Uterus (tissue), 4 donors: Measurements from ENCODE around the gene ITIH1. TPM values are rescaled to one million over a fixed set of nuclear protein-coding genes. Genes with fewer than 3 reads are reported as not detected.

Experiments used
- DNase-seq, 2 donors: peaks; one replicate each; pipeline ENCODE4 v3.0.0-alpha.2; 2019 to 2020
- H3K27ac ChIP-seq, 2 donors: fragments of 200-600 bp; sonication (generic); 1 replicate in 1 of 2; 2 replicates in 1 of 2; pipeline ENCODE4 v1.5.1; 2016 to 2018
- H3K27me3 ChIP-seq, 2 donors: fragments of 200-600 bp; sonication (generic); one replicate each; pipeline ENCODE4 v1.5.1; 2018 to 2019; ENCODE audit warnings: control low read depth in 1 of 2
- H3K36me3 ChIP-seq, 2 donors: fragments of 200-600 bp; sonication (generic); one replicate each; pipeline ENCODE4 v1.5.1; 2019; ENCODE audit warnings: control low read depth in 1 of 2
- H3K4me1 ChIP-seq, 2 donors: fragments of 200-600 bp; sonication (generic); one replicate each; pipeline ENCODE4 v1.5.1; 2018 to 2019; ENCODE audit warnings: control low read depth in 1 of 2
- H3K4me3 ChIP-seq, 2 donors: fragments of 200-600 bp; sonication (generic); 1 replicate in 1 of 2; 2 replicates in 1 of 2; pipeline ENCODE4 v1.5.1; 2018 to 2019; ENCODE audit warnings: mild to moderate bottlenecking in 1 of 2
- H3K9me3 ChIP-seq, 2 donors: fragments of 200-600 bp; sonication (generic); one replicate each; pipeline ENCODE4 v1.5.1; 2019; ENCODE audit warnings: control low read depth in 1 of 2
- CTCF ChIP-seq, 4 experiments: fragments of 200-600 bp in 2 of 4; fragments of 450-650 bp in 2 of 4; sonication (generic) in 2 of 4; IDR thresholded peaks; one replicate each; pipeline ENCODE4 v1.5.1; 2016 to 2019; ENCODE audit warnings: antibody characterized with exemption in 4 of 4, mild to moderate bottlenecking in 2 of 4, moderate library complexity in 1 of 4
- POLR2A ChIP-seq, 2 donors: fragments of 450-650 bp; IDR thresholded peaks; one replicate each; pipeline ENCODE4 v1.6.1; 2016; ENCODE audit warnings: antibody characterized with exemption in 2 of 2, mild to moderate bottlenecking in 1 of 2, moderate library complexity in 1 of 2
- intact Hi-C: fragments of 100-400 bp; cut with DNase I; formaldehyde crosslinking; loops from one replicate; pipeline ENCODE4 v1.15.1; 2023; ENCODE audit warnings: low total_unique reads
- total RNA-seq, 4 donors: library from RNA; depleted of rRNA in 3 of 4; stranded (reverse); fragments of >200 nt in 3 of 4; gene quantifications; one replicate each; pipeline versions ENCODE4 v1.1.0 to v1.2.4, GENCODE V29; 2014 to 2023
- donor health status: DM: yes; HTN: yes; CAD: no.

The ITIH1 gene
- total RNA-seq, 4 donors from 2014 or later = 0.18 TPM; not detected in 3

DNA sequence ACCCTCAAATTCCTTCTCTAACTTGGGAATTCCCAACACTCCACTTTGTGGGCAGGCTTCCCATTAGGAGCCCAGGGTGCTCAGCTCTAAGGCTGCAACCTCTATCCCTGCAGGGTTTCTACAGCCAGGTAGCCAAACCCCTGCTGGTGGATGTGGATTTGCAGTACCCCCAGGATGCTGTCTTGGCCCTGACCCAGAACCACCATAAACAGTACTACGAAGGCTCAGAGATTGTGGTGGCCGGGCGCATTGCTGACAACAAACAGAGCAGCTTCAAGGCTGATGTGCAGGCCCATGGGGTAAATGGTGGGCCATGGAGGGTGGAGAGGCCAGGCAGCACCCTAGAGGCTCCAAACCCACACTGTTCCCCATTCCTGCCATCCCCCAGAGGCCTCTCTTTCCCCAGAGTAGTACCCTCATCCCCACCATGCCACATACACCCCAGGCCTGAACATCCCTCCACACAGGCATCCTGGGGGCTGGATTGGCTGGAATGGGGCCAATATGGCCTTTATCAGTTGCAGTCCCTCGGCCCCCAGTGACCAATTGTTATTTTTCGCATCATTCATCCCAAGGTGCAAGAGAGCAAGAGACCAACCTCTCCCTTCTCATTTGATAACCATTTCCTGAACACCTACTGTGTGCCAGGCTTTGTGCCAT is 7.7 kb downstream of the ITIH1 start:
- H3K4me1 ChIP-seq = no peaks in the 10 kb centered on the region
- H3K36me3 ChIP-seq = no peaks in the 10 kb centered on the region
- no peaks in the 10 kb centered on the region for H3K9me3 ChIP-seq
- intact Hi-C loops = no loop called here
- no peak for DNase-seq
- no peaks in the 10 kb centered on the region for H3K27me3 ChIP-seq
- H3K4me3 ChIP-seq = no peak overlapping the region
- no peak overlapping the region for H3K27ac ChIP-seq
- TF ChIP-seq CTCF (IDR thresholded peaks at IDR 0.05) (no peak), POLR2A (IDR thresholded peaks at IDR 0.05) (no peak)

DNA sequence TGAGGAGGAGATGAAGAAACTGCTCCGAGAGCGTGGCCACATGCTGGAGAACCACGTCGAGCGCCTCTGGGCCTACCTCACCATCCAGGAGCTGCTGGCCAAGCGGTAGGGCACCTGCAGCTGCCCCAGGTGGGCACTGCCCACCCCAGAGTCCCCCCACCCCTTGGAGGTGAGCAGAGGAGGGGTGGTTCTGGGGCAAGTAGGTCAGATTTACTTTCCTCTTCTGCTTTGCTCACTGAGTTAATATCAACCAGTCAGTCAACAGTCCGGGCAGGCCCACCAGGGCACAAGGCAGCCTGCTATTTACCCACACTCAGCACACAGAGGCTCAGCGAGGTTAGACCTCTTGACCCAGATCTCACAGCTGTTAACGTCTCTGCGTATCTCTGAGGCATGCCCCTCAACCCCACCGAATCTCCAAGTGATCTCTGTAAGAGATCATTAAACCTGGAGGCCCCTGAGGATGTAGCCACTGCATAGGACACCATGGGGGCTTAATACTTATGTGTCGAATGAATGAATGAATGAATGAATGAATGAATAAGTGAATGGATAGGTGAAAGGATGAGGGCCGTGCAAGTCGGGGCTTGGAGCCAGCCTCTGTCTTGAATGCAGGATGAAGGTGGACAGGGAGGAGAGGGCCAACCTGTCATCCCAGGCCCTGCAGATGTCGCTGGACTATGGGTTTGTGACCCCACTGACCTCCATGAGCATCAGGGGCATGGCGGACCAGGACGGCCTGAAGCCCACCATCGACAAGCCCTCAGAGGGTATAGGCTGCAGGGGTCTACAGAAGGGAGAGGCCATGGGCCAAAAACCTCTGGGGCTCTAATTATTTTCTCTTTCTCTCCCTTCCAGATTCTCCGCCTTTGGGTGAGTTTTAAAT is 9.2 kb downstream of the ITIH1 start:
- intact Hi-C loops = no loop called here
- no peak overlapping the region for H3K27ac ChIP-seq
- no peak for TF ChIP-seq CTCF (IDR thresholded peaks at IDR 0.05)
- H3K27me3 ChIP-seq = no peaks in the 10 kb centered on the region
- no peaks in the 10 kb centered on the region for H3K9me3 ChIP-seq
- H3K4me3 ChIP-seq = no peak overlapping the region
- H3K4me1 ChIP-seq = no peaks in the 10 kb centered on the region
- no peak for DNase-seq
- no peaks in the 10 kb centered on the region for H3K36me3 ChIP-seq

DNA sequence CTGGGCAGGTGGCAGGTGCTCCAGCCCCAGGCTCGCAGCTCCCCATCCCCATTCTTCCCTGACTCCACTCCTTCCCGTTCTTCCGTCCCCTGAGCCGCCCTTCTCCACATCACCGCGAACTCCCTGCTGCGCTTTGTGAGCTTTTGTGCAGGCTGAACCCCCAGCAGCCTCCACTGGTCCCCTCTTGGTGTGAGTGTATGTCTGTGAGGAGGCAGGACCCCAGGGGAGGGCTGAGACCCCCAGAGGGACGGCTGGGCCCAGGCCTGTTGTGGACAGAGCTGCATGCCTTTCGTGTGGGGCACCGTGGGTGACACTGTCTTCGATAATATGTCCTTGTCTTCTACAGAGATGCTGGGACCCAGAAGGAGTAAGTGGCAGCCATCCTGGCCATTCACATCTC is 9.8 kb downstream of the ITIH1 start:
- no peaks in the 10 kb centered on the region for H3K36me3 ChIP-seq
- intact Hi-C loops = no loop called here
- H3K4me1 ChIP-seq = no peaks in the 10 kb centered on the region
- no peaks in the 10 kb centered on the region for H3K27me3 ChIP-seq
- TF ChIP-seq POLR2A (IDR thresholded peaks at IDR 0.05) (no peak), CTCF (IDR thresholded peaks at IDR 0.05) (no peak)
- no peaks in the 10 kb centered on the region for H3K9me3 ChIP-seq
- no peak overlapping the region for H3K27ac ChIP-seq
- no peak for DNase-seq
- H3K4me3 ChIP-seq = no peak overlapping the region

- peak in 1 of 2 donors; percentile 27 for DNase-seq
- Histone ChIP-seq H3K27ac (no peak overlapping the region), H3K4me1 (no peaks in the 10 kb centered on the region), H3K27me3 (no peaks in the 10 kb centered on the region), H3K9me3 (no peaks in the 10 kb centered on the region), H3K36me3 (no peaks in the 10 kb centered on the region), H3K4me3 (no peak overlapping the region)
- TF ChIP-seq POLR2A (IDR thresholded peaks at IDR 0.05) (no peak), CTCF (IDR thresholded peaks at IDR 0.05) (no peak)
- intact Hi-C loops = no loop called here
These were observed 10.6 kb downstream of the ITIH1 start for GRCh38 chr3:52787672-52788625.
